Embryonic facial prominence (tissue), 1 donor: ENCODE results near the gene MTMR3.
"Not testable (repeated sequence)": the region's sequence is repeated elsewhere in the genome, so short reads cannot be mapped to it uniquely, and the experiment has no call there.

Source experiments
- DNase-seq: peaks from one replicate; pipeline ENCODE4 v3.0.0-alpha.2; 2016; ENCODE audit errors: extremely low spot score

Gene MTMR3

GRCh38 chr22:29883045-29883774 is at the start of gene MTMR3:
MTMR3 (plus strand) TSS chr22:29883174; CDS start chr22:29971060, 87,886 bp downstream.
- peak; percentile 71 for DNase-seq

- no peak for DNase-seq
Measured at GRCh38 chr22:29833392-29833965, 49.5 kb upstream of the MTMR3 start.

- no peak for DNase-seq
Measured at GRCh38 chr22:29834046-29834445, 48.9 kb upstream of the MTMR3 start.

GRCh38 chr22:29836791-29837370 is 46.1 kb upstream of the MTMR3 start:
- DNase-seq = not testable (repeated sequence)

DNA sequence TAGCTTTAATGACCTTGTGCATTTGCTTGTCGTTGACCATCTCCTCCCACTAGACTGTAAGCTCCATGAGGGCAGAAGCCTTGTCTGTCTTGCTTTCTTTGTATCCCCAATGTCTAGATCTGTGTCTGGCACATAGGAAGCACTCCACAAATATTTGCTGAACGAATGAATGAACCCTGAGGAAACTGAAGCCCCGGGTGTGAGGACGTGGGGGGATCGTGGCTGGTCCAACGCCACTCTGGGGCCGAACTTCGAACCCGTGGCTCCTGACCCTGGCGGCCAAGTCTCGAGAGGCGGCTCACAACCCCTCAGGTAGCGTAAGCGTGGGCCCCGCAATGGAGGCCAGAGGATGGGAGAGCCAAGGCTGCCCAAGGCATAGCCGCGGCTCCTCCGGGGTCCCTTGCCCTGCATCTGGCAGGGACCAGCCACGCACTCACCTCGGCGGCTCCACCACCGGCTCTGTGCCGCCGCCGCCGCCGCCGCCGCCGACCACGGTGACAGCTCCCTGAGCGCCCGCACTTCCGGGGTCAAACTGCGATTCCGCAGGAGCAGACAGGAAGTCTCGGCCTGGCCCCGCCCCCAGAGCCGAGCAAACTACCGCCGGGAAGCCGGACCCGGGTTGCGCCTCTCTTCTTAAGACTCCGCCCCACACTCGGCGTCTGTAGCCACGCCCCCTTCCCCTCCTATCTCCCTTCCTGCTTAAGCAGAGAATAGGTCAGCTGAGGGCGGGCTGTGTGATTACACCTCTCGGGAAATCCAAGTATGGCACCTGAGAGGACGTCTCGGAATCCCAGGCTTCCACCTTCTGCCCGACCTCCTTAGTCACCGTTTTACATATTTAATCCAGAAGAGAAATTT is 45.0 kb upstream of the MTMR3 start, which contains the start of gene ASCC2:
ASCC2 (minus strand) TSS at position 534 of the 858 bp plus-strand sequence. CDS start 5,949 bp downstream, outside the sequence.
- peak; percentile 95 for DNase-seq

GRCh38 chr22:29838599-29838956 is 44.4 kb upstream of the MTMR3 start:
- no peak for DNase-seq

DNA sequence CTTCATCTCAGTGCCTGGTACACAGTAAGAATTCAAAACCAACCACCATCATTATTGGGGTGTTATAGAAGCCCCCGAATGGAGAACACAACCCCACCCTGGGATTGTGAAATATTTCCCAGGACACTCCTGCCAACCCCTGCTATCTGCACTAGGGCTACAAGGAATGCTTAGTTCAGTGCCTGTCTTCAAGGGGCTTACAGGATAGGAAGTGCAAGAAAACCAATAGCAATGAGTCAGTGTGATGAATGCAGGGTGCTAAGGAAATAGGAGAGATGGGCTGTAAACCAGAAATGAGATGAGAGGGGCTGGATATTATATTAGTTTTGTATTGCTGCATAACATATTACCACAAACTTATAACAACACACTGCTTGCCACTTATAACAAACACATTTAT is 43.9 kb upstream of the MTMR3 start:
- DNase-seq = no peak

- DNase-seq = no peak
Measured at GRCh38 chr22:29840498-29840897, 42.5 kb upstream of the MTMR3 start.

DNA sequence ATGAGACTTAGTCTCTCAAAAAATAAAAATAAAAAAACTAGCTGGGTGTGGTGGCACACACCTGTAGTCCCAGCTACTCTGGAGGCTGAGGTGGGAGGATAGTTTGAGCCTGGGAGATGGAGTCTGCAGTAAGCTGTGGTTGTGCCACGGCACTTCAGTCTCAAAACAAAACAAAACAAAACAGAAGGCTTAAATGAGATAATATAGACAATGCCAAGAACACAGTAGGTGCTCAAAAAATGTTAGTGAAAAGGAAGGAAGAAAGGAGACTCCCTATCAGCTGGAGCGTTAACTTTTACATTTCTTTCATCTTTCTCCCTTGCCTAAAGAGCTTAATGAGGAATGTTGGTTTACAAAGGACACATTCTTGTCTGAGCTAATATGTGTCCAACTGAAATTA is 40.8 kb upstream of the MTMR3 start:
- DNase-seq = no peak

DNA sequence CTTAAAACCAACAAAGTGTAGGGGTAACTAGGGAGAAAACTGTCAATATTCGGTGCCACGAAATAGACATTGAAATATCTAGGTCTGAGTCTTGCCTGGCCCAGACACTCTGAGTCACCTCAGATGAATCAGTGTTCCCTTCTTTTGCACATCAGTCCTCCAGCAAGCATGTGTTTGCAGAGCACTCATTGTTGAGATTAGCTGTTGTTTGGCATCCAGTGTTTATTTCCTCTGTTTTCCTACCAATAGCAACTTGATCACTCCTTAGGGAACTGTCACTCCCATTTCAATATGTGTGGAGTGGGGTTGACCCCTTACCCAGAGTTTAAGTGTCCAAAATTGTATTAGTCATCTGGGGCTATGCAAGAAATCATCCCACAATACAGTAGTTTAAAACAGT is 40.2 kb upstream of the MTMR3 start:
- no peak for DNase-seq

DNA sequence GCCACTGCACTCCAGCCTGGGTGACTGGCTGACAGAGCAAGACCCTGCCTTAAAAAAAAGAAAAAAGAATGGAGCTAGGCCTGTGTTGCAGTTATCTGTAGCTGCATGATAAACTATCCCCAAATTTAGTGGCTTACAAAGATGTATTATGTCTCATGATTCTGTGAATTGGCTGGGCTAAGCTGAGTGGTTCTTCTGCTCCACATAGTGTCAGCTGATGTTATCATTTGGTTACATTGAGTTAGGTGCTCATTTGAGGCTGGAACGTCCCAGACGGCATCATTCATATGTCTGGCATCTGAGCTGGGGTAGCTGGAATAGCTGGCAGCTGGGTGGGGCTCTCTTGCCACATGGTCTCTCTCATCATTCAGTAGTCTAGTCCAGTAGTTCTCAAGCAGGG is 36.7 kb upstream of the MTMR3 start:
- DNase-seq = no peak

GRCh38 chr22:29848111-29848510 is 34.9 kb upstream of the MTMR3 start:
- no peak for DNase-seq

- no peak for DNase-seq
Measured at GRCh38 chr22:29854432-29854831, 28.5 kb upstream of the MTMR3 start.

DNA sequence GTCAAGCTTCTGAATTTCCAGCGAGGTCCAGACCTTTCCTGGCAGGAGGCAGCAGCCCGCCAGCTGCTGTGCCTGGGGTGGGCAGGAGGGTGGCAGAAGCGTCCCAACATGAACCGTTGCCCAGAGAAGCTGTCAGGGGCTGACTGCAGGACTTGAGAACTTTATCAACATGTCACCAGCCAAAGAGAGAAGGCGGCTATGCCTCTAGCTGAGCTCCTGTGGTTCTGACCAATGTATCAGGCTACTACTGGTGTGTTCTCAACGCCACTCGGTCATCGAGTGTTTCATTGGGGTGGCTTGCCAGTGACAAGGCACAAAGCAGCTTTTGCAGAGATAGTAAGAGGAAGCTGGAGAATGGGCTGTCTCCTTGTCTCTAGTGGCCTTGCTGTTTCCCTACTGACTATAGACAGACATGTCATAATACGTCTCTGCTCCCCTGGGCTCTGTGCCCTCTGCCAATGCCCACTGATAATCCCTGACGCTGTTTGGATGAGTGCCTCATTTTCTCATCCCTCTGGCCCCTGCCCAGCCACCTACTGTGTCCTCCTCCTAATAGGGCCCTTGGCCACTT is 27.3 kb upstream of the MTMR3 start:
- DNase-seq = no peak

DNA sequence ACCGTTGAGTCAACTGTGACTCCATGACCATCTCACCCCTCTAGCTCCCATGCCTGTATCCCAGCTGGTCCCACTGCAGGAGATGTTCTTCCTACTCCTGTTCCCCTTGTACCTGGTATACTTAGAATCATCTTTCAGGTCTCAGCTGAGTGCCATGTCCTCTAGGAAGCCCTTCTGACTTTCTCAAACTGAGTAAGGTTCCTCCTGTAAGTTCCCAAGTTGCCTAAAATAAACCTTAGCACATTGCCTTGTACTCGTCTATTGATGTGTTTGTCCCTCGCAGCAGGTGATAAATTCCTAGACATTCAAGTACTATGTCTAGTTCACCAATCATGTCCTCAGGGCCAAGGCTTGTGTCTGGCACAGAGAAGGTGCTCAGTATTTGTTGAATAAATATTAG is 26.5 kb upstream of the MTMR3 start:
- DNase-seq = no peak

GRCh38 chr22:29859030-29859429 is 23.9 kb upstream of the MTMR3 start:
- DNase-seq = not testable (repeated sequence)

- DNase-seq = no peak
Measured at GRCh38 chr22:29860006-29860766, 22.8 kb upstream of the MTMR3 start.

DNA sequence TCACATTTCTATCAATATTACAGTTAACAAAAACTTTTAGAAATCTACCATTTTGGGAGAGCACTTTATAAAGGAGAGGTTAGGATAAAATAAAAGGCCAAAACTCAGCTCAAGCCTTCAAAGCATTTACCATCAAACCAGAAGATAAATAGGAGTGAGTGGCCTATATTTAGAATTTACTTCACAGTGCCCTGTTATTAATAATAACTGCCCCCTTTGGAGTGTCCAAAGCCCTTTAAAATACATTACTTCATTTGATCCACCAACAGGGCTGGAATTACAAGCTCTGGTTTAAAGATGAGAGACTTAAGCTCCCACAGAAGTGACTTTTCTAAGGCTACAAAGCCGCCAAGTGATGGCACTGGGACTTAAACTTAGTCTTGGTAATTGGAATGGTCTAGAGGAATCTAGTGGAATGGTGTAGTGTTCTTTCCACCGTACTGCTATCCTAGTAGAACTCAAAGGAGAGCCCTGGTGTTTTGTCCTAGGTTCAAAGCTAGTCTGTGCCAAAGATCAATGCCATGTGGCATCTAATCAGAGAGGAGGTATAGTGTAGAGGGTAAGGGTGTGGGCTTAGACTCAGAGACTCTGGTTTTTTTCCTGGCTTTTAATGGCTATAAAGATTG is 21.2 kb upstream of the MTMR3 start:
- no peak for DNase-seq

GRCh38 chr22:29865572-29865971 is 17.4 kb upstream of the MTMR3 start:
- not testable (repeated sequence) for DNase-seq

DNA sequence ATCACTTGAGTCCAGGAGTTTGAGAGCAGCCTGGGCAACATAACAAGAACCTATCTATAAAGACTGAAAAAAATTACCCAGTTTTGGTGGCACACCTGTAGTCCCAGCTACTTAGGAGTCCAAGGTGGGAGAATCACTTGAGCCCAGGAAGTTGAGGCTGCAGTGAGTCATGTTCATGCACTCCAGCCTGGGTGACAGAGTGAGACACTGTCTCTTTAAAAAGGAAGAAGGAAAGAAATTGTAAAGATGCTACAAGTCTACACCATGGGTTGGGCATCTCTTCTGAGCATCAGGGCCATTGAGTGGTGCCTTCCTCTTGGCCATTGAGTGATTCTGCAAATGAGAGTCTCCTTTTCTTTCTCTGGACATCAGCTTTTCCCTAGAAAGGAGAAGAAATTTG is 15.7 kb upstream of the MTMR3 start:
- DNase-seq = no peak

DNA sequence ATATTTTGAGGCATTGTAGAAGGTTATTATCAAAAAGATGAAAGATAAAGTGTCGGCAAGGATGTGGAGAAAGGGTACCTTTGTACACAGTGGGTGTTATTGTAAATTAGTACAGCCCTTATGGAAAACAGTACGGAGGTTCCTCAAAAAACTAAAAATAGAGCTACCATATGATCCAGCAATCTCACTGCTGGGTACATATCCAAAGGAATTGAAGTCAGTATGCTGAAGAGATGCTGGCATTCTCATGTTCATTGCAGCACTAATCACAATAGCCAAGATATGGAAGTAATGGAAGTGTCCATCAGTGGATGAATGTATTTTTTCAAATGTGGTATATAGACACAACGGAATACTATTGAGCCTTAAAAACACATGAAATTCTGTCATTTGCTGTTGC is 15.1 kb upstream of the MTMR3 start:
- DNase-seq = no peak
